T-helper 1 cell treated with Interleukin-12 subunit alpha and Interleukin-12 subunit beta and Interleukin-4 antibody, amounts not matched to agents 30 μg/mL and 1 μg/mL, for 36 hours (primary cell): ENCODE results near the gene TOR2A.
"Not testable (repeated sequence)": the region's sequence is repeated elsewhere in the genome, so short reads cannot be mapped to it uniquely, and the experiment has no call there.

Source experiments
- H3K27ac Mint-ChIP-seq: one replicate; pipeline ENCODE4 v1.8.0; 2021; ENCODE audit warnings: mild to moderate bottlenecking, mixed read lengths
- H3K27me3 Mint-ChIP-seq: one replicate; pipeline ENCODE4 v1.8.0; 2021; ENCODE audit warnings: low read depth, mixed read lengths
- H3K36me3 Mint-ChIP-seq: one replicate; pipeline ENCODE4 v1.8.0; 2021; ENCODE audit warnings: low read depth, mixed read lengths
- H3K4me1 Mint-ChIP-seq: one replicate; pipeline ENCODE4 v1.8.0; 2021; ENCODE audit warnings: low read depth, mixed read lengths
- H3K4me3 Mint-ChIP-seq: one replicate; pipeline ENCODE4 v1.8.0; 2021; ENCODE audit warnings: mild to moderate bottlenecking, moderate library complexity, mixed read lengths
- H3K9me3 Mint-ChIP-seq: one replicate; pipeline ENCODE4 v1.8.0; 2021; ENCODE audit warnings: mixed read lengths

TOR2A gene

GRCh38 chr9:127756776-127757175 lies 21.7 kb upstream of the TOR2A start:
- H3K27me3 Mint-ChIP-seq, H3K4me3 Mint-ChIP-seq, H3K4me1 Mint-ChIP-seq, H3K9me3 Mint-ChIP-seq, H3K27ac Mint-ChIP-seq: not testable (repeated sequence)
- H3K36me3 Mint-ChIP-seq = peaks cover 18% of the 10 kb centered on the region

DNA sequence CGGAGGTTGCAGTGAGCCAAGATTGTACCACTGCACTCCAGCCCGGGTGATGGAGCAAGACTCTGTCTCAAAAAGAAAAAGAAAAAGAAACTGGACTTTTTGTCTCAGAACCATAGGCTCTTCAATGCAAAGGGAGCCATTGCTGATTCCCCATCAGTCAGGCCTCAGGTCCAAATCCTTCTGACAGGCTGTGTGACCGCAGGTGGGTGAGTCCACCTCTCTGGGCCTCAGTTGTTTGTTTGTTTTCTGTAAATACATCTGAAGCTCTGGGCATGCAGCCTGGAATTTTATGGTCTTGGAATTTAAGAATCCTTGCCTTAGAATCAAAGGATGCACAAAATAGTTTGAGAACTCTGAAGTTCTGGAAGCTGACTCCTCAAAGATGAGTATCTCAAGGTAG lies 21.1 kb upstream of the TOR2A start:
- no peaks in the 10 kb centered on the region for H3K9me3 Mint-ChIP-seq
- no peaks in the 10 kb centered on the region for H3K27me3 Mint-ChIP-seq
- H3K4me1 Mint-ChIP-seq = peaks cover 4% of the 10 kb centered on the region
- H3K36me3 Mint-ChIP-seq = peaks cover 23% of the 10 kb centered on the region
- no peak overlapping the region for H3K4me3 Mint-ChIP-seq
- H3K27ac Mint-ChIP-seq = no peak overlapping the region

GRCh38 chr9:127755061-127756060 lies 20.3 kb upstream of the TOR2A start:
- H3K9me3 Mint-ChIP-seq = no peaks in the 10 kb centered on the region
- peaks cover 7% of the 10 kb centered on the region for H3K4me1 Mint-ChIP-seq
- H3K36me3 Mint-ChIP-seq = peaks cover 24% of the 10 kb centered on the region
- H3K27ac Mint-ChIP-seq = no peak overlapping the region
- no peaks in the 10 kb centered on the region for H3K27me3 Mint-ChIP-seq
- no peak overlapping the region for H3K4me3 Mint-ChIP-seq

DNA sequence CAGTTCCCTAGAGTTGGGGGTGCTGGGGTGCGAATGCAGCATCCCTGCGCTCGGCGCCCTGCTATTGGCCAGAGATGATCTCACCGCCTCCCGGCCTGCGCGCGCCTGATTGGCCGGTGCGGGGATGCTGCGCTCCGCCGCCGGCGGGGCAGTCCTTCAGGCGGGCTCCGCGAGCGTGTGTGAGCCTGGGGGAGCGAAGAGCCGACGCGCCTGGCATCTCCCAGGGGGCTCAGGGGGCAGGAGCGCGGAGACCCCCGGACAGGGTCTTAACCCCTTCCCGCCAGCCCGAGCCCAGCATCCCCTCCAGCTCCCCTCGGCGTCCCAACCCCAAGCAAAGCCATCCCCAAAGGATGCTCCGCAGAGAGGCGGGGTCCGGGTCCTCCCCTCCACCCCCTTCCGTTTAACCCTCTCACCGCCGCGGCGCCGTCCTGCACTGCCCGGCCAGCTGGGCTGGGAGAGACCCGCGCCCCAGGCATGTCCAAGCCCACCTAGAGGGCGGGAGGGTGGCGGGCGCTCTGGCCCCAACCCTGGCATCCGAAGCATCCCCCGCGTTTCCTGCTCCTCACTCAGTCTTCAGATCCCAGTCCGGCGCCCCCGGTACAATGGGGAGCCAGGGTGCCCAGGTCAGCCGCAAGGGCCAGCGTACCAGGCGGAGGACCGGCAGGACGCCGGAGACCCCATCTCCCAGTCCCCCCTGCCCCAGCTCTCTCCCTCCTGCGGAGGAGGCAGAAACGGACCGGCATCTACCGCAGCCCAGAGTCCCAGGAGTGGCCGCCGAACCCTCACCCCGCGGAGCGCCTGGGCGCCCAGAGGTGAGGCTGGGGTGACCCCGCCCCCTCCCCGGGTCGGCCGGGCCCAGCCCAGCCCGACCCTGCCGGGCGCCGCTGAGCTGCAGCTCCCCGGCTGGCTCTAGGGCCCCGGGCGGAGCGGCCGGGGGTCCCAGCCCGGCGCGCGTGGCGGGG lies 19.3 kb upstream of the TOR2A start:
- H3K4me1 Mint-ChIP-seq = peaks cover 8% of the 10 kb centered on the region
- no peaks in the 10 kb centered on the region for H3K9me3 Mint-ChIP-seq
- H3K36me3 Mint-ChIP-seq = peaks cover 25% of the 10 kb centered on the region
- no peaks in the 10 kb centered on the region for H3K27me3 Mint-ChIP-seq
- no peak overlapping the region for H3K27ac Mint-ChIP-seq
- no peak overlapping the region for H3K4me3 Mint-ChIP-seq

DNA sequence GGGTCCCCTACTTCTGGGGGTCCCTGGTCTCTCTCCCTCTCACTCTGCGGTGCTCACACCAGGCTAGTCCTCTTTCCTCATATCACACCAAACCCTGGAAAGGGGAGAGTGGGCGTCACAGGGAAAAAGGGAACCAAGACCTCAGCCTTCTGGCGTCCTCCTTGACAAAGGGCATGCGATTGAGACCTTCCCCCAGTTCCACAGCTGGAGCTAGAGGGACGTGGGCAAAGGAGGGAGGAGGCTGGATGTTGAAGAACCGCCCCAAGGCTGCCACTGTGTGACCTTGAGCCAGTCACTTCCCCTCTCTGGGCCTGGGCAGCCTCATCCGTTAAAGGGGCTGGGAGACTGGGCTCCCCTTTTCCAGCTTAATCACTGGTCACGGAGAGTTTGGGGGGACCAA lies 18.5 kb upstream of the TOR2A start:
- no peaks in the 10 kb centered on the region for H3K9me3 Mint-ChIP-seq
- H3K27ac Mint-ChIP-seq = no peak overlapping the region
- H3K36me3 Mint-ChIP-seq = peaks cover 26% of the 10 kb centered on the region
- H3K4me1 Mint-ChIP-seq = peaks cover 8% of the 10 kb centered on the region
- no peak overlapping the region for H3K4me3 Mint-ChIP-seq
- H3K27me3 Mint-ChIP-seq = no peaks in the 10 kb centered on the region

DNA sequence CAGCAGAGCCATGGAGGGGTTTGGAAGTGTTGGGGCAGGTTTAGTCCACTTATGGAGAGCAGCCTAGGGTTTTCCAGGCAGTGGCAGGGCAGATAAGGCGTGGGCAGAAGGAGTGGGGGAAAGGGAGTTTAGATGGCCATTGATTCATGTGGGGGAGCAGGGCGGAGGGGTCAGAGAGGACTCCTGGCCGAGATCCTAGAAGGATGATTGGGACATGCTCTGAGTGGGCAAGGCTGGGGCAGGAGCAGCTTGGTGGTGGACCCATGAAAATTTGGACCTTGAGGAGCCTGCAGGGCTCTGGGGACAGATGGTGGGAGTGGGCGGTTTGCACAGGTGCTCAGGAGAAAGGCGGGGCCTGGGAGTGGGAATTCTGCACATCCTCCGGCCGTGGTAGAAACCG lies 18.1 kb upstream of the TOR2A start:
- H3K4me3 Mint-ChIP-seq = no peak overlapping the region
- peaks cover 8% of the 10 kb centered on the region for H3K4me1 Mint-ChIP-seq
- H3K36me3 Mint-ChIP-seq = peaks cover 24% of the 10 kb centered on the region
- no peaks in the 10 kb centered on the region for H3K27me3 Mint-ChIP-seq
- no peak overlapping the region for H3K27ac Mint-ChIP-seq
- no peaks in the 10 kb centered on the region for H3K9me3 Mint-ChIP-seq

GRCh38 chr9:127751269-127752054 lies 16.4 kb upstream of the TOR2A start:
- peaks cover 10% of the 10 kb centered on the region for H3K4me1 Mint-ChIP-seq
- H3K27me3 Mint-ChIP-seq = no peaks in the 10 kb centered on the region
- no peaks in the 10 kb centered on the region for H3K9me3 Mint-ChIP-seq
- peak overlapping the region; percentile 5 for H3K27ac Mint-ChIP-seq
- H3K4me3 Mint-ChIP-seq = no peak overlapping the region
- H3K36me3 Mint-ChIP-seq = peaks cover 31% of the 10 kb centered on the region

DNA sequence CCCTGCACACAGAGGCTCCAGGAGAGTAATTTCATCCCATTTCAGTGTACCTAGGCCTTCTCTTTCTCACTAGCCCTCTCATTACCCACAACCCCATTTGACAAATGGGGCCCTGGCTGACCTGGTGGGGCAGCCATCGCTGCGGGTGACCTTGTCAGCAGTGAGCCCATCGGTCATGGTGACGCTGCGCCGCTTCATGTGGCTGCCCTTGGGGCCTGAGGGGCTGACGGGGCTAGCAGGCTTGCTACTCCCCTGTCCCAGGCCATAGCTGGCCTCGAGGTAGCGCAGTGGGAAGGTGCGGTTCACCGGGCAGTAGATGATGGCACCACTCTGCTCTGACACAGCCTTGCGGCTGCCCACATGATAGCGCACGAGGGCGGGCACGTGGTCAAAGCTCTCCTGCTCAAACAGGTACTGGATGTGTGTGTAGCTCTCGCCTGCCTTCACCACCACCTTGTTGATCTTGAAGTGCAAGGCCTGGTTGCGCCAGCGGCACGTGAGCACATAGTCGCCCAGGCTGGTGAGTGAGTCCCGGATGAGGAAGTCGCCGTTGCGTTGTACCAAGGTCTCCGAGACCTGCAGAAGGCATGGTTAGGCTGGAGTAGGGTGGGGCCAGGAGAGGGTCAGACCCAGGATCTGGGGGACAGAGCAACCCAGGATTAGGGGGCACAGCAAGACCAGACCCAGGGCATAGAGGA lies 14.1 kb upstream of the TOR2A start:
- Mint-ChIP-seq H3K27me3 (no peaks in the 10 kb centered on the region), H3K4me1 (peaks cover 10% of the 10 kb centered on the region), H3K9me3 (no peaks in the 10 kb centered on the region), H3K36me3 (peaks cover 36% of the 10 kb centered on the region), H3K27ac (no peak overlapping the region), H3K4me3 (no peak overlapping the region)

- peak overlapping the region; percentile 57 for H3K27ac Mint-ChIP-seq
- peaks cover 35% of the 10 kb centered on the region for H3K36me3 Mint-ChIP-seq
- peaks cover 8% of the 10 kb centered on the region for H3K4me1 Mint-ChIP-seq
- H3K4me3 Mint-ChIP-seq = no peak overlapping the region
- H3K27me3 Mint-ChIP-seq = no peaks in the 10 kb centered on the region
- H3K9me3 Mint-ChIP-seq = no peaks in the 10 kb centered on the region
Measured at GRCh38 chr9:127746959-127747569, 12.0 kb upstream of the TOR2A start.

- Mint-ChIP-seq H3K4me3 (no peak overlapping the region), H3K27ac (no peak overlapping the region), H3K9me3 (no peaks in the 10 kb centered on the region), H3K36me3 (peaks cover 30% of the 10 kb centered on the region), H3K27me3 (no peaks in the 10 kb centered on the region), H3K4me1 (peaks cover 4% of the 10 kb centered on the region)
Measured at GRCh38 chr9:127744398-127745110, 9.5 kb upstream of the TOR2A start.

GRCh38 chr9:127742435-127743088 lies 7.5 kb upstream of the TOR2A start:
- Mint-ChIP-seq H3K36me3 (peaks cover 34% of the 10 kb centered on the region), H3K27ac (peak overlapping the region; percentile 31), H3K9me3 (no peaks in the 10 kb centered on the region), H3K4me1 (peaks cover 4% of the 10 kb centered on the region), H3K27me3 (no peaks in the 10 kb centered on the region), H3K4me3 (no peak overlapping the region)

DNA sequence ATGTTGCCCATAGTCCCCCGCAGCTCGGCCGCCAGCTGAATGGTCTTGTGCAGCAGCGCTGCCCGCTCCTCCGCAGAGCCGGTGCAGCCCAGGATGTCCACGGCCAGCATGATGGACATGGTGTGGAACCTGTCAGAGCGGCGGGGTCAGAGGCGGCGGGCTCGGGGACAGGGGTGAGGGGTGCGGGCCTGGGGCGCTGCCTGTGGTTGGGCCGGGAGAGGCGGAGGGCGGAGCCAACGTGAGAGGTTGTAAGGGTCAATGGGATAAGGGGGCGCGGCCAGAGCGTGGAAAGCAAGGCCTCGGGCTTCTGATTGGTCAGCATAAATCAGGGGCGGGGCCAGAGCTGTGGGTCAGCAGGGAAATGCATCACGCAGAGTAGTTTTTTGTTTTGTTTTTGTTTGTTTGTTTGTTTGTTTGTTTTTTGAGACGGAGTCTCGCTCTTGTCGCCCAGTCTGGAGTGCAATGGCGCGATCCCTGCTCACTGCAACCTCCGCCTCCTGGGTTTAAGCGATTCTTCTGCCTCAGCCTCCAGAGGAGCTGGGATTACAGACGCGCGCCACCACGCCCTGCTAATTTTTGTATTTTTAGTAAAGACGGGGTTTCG lies 6.8 kb upstream of the TOR2A start:
- peaks cover 34% of the 10 kb centered on the region for H3K36me3 Mint-ChIP-seq
- peaks cover 2% of the 10 kb centered on the region for H3K4me1 Mint-ChIP-seq
- H3K9me3 Mint-ChIP-seq = no peaks in the 10 kb centered on the region
- H3K27ac Mint-ChIP-seq = no peak overlapping the region
- H3K27me3 Mint-ChIP-seq = no peaks in the 10 kb centered on the region
- H3K4me3 Mint-ChIP-seq = no peak overlapping the region
